ENCODE results near the gene CCDC24. TPM values are rescaled to one million over a fixed set of nuclear protein-coding genes. Genes with fewer than 3 reads are reported as not detected.

The CCDC24 gene
- total and polyA plus RNA-seq, 9 of the 15 experiments (the other 6 are each of a cell fraction or from before 2014, with no cell fraction given): 0.31 to 4.5 (median 1.5) TPM

GRCh38 chr1:44044071-44044801 lies 52.8 kb downstream of the CCDC24 start (continued):
- TF ChIP-seq ZNF639 (CRISPR knock-in tag; conservative IDR thresholded peaks at IDR 0.05 in 1 of 2, IDR thresholded peaks at IDR 0.05 in 1 of 2) (no peak), ZNF124 (CRISPR knock-in tag; IDR thresholded peaks at IDR 0.05) (no peak), FOXP1 (CRISPR knock-in tag; IDR thresholded peaks at IDR 0.05) (no peak), VEZF1 (CRISPR knock-in tag; IDR thresholded peaks at IDR 0.05) (peak; percentile 29; the same call in 1 of the 2 replicates), TARDBP (IDR thresholded peaks at IDR 0.05) (no peak), ETV5 (CRISPR knock-in tag; IDR thresholded peaks at IDR 0.05; ENCODE audit: low read depth) (peak; percentile 90), ATF6 (CRISPR knock-in tag; IDR thresholded peaks at IDR 0.05) (no peak), ADNP (tag; IDR thresholded peaks at IDR 0.05) (no peak), CBX8 (IDR thresholded peaks at IDR 0.05; ENCODE audit: borderline replicate concordance, extremely low read depth, low read depth, low read length, poor library complexity, severe bottlenecking) (no peak), RREB1 (CRISPR knock-in tag; IDR thresholded peaks at IDR 0.05) (no peak), KAT8 (IDR thresholded peaks at IDR 0.05; ENCODE audit: low read depth) (no peak), SRSF3 (IDR thresholded peaks at IDR 0.05; ENCODE audit: insufficient read depth, low read length) (no peak), STAT5B (CRISPR knock-in tag; IDR thresholded peaks at IDR 0.05) (no peak), ID3 (CRISPR knock-in tag; IDR thresholded peaks at IDR 0.05) (no peak), ID3 (tag; IDR thresholded peaks at IDR 0.05) (no peak)
